ENCODE data around the gene ZER1.

Gene ZER1

GRCh38 chr9:128714586-128715435 is 56.9 kb downstream of the ZER1 start:
- no peak for TF ChIP-seq CTCF (IDR thresholded peaks at IDR 0.05; ENCODE audit: insufficient read depth, low read length, missing control alignments)
- ChIA-PET CTCF (interaction anchor here (0.9 to 2.7 kb wide), 7 partner anchors 10 to 18 kb away, joined by 3 to 12 read pairs (median 6); partner anchors contain the start of genes PKN3 and ZDHHC12), POLR2A (no interaction called here)
- H3K4me3 ChIP-seq (ENCODE audit: low read depth, low read length), result no peak overlapping the region
- DNase-seq (ENCODE audit: low read depth, low spot score), result no peak

- TF ChIP-seq CTCF (IDR thresholded peaks at IDR 0.05; ENCODE audit: insufficient read depth, low read length, missing control alignments), result no peak
- CTCF ChIA-PET, result interaction anchor here (0.9 to 2.7 kb wide), 5 partner anchors 10 to 19 kb away, joined by 3 to 12 read pairs (median 6); partner anchors contain the start of genes PKN3 and ZDHHC12
These were observed 57.7 kb downstream of the ZER1 start for GRCh38 chr9:128713941-128714573.

GRCh38 chr9:128713411-128713780 is 58.3 kb downstream of the ZER1 start:
- no peak for TF ChIP-seq CTCF (IDR thresholded peaks at IDR 0.05; ENCODE audit: insufficient read depth, low read length, missing control alignments)
- ChIA-PET CTCF (interaction anchor here (1.7 to 2.7 kb wide), 3 partner anchors 11 to 19 kb away, joined by 6 to 12 read pairs (median 8); partner anchors contain the start of genes PKN3 and ZDHHC12), POLR2A (no interaction called here)
- no peak for DNase-seq (ENCODE audit: low read depth, low spot score)
- no peak overlapping the region for H3K4me3 ChIP-seq (ENCODE audit: low read depth, low read length)

More at GRCh38 chr9:128713941-128714573, 57.7 kb downstream of the ZER1 start:
- no peak overlapping the region for H3K4me3 ChIP-seq (ENCODE audit: low read depth, low read length)
- no peak for DNase-seq (ENCODE audit: low read depth, low spot score)
- POLR2A ChIA-PET, result no interaction called here

- no peak for TF ChIP-seq CTCF (IDR thresholded peaks at IDR 0.05; ENCODE audit: insufficient read depth, low read length, missing control alignments)
- CTCF ChIA-PET, result interaction anchor here (0.8 to 1.8 kb wide), 3 partner anchors 9 to 20 kb away, joined by 3 to 8 read pairs (median 6); partner anchors contain the start of gene PKN3
- H3K4me3 ChIP-seq (ENCODE audit: low read depth, low read length), result no peak overlapping the region
- POLR2A ChIA-PET, result no interaction called here
- no peak for DNase-seq (ENCODE audit: low read depth, low spot score)
These were observed 59.0 kb downstream of the ZER1 start for GRCh38 chr9:128712451-128713410.

GRCh38 chr9:128707446-128707845 is 64.3 kb downstream of the ZER1 start:
- no peak for TF ChIP-seq CTCF (IDR thresholded peaks at IDR 0.05; ENCODE audit: insufficient read depth, low read length, missing control alignments)
- DNase-seq (ENCODE audit: low read depth, low spot score), result no peak
- POLR2A ChIA-PET, result interaction anchor here (1.0 kb wide), 1 partner anchor 46 kb away, joined by 3 read pairs; no protein-coding TSS in a partner anchor
- no peak overlapping the region for H3K4me3 ChIP-seq (ENCODE audit: low read depth, low read length)
- CTCF ChIA-PET, result interaction anchor here (1.3 to 2.0 kb wide), 2 partner anchors 11 to 25 kb away, joined by 3 to 8 read pairs; no protein-coding TSS in a partner anchor

Data from AG04449 (cell line).